HCT116 (cell line): ENCODE data around the gene MYO10. TPM values are rescaled to one million over a fixed set of nuclear protein-coding genes. Genes with fewer than 3 reads are reported as not detected.

Source experiments
- ATAC-seq: fragments of 200-7000 bp; cut with Tn5 transposase; 2 replicates; pipeline ENCODE4 v1.9.1; 2020; ENCODE audit warnings: mild to moderate bottlenecking, moderate library complexity
- BruUV-seq: library from RNA; stranded (reverse); fragments of 400-500 nt; replicated peaks from 2 replicates; lab custom pipeline; 2021; lab: Mats Ljungman, UMichigan
- CTCF ChIA-PET: fragments of 300-600 bp; sonication (Branson Sonifier 250); formaldehyde crosslinking; loops from one replicate; lab custom pipeline; 2021; ENCODE audit warnings: antibody characterized with exemption; lab: Charles Lee
- POLR2A ChIA-PET: fragments of 300-600, 350-600 bp; sonication (Branson Sonifier 250); formaldehyde crosslinking; loops from one replicate; lab custom pipeline; 2021; ENCODE audit warnings: antibody characterized with exemption; lab: Charles Lee
- RAD21 ChIA-PET, 2 experiments: fragments of 300-600 bp; sonication (Branson Sonifier 250); formaldehyde crosslinking; loops; one replicate each; lab custom pipeline; 2023; ENCODE audit warnings: low total read pairs in 2 of 2; ENCODE audit not compliant: uncharacterized antibody in 2 of 2, unreplicated experiment in 2 of 2, low non-redundant PET in 1 of 2; lab: Charles Lee
- DNase-seq: peaks from one replicate; pipeline ENCODE4 v3.0.0-alpha.2; 2010; ENCODE audit warnings: low read depth, low spot score
- H2AFZ ChIP-seq: fragments of 200-600 bp; shearing (Covaris generic), sonication (generic); 2 replicates; pipeline ENCODE4 v1.6.1; 2017; ENCODE audit warnings: low read depth, mixed run types, mixed read lengths, antibody characterized with exemption, low read length; ENCODE audit not compliant: poor library complexity, severe bottlenecking
- H3K27ac ChIP-seq: 2 replicates; pipeline ENCODE4 v1.5.1; 2012; ENCODE audit warnings: low read depth, low read length
- H3K27me3 ChIP-seq: fragments of 200-600 bp; sonication (generic); 2 replicates; pipeline ENCODE4 v1.6.1; 2016; ENCODE audit warnings: mixed run types, low read length, mixed read lengths; ENCODE audit not compliant: insufficient read depth
- H3K36me3 ChIP-seq, 2 experiments: fragments of 200-500 bp in 1 of 2; fragments of 200-600 bp in 1 of 2; sonication (Bioruptor generic) in 1 of 2; sonication (generic) in 1 of 2; 2 replicates each; pipeline versions ENCODE4 v1.5.1 to v1.6.1; 2014 to 2016; ENCODE audit warnings: low read length in 2 of 2, inconsistent platforms in 1 of 2, mixed read lengths in 1 of 2, mixed run types in 1 of 2; ENCODE audit not compliant: insufficient read depth in 2 of 2, control insufficient read depth in 1 of 2
- H3K4me1 ChIP-seq, 2 experiments: fragments of 200-600 bp in 1 of 2; sonication (generic) in 1 of 2; 2 replicates each; pipeline versions ENCODE4 v1.5.1 to v1.6.1; 2012 to 2017; ENCODE audit warnings: low read length in 2 of 2, inconsistent platforms in 1 of 2, mild to moderate bottlenecking in 1 of 2, mixed read lengths in 1 of 2, mixed run types in 1 of 2, moderate library complexity in 1 of 2; ENCODE audit not compliant: insufficient read depth in 2 of 2, control insufficient read depth in 1 of 2
- H3K4me2 ChIP-seq: fragments of 200-600 bp; sonication (generic); 2 replicates; pipeline ENCODE4 v1.6.1; 2017; ENCODE audit warnings: mixed run types, low read length, mixed read lengths
- H3K4me3 ChIP-seq, 2 experiments: fragments of 200-600 bp in 1 of 2; sonication (generic) in 1 of 2; replicated peaks in 1 of 2; 2 replicates each; pipeline ENCODE4 v1.5.1; 2011 to 2016; ENCODE audit warnings: low read length in 2 of 2, control low read depth in 1 of 2, low read depth in 1 of 2, mild to moderate bottlenecking in 1 of 2, mixed read lengths in 1 of 2, mixed run types in 1 of 2
- H3K79me2 ChIP-seq: fragments of 200-600 bp; sonication (generic); 2 replicates; pipeline ENCODE4 v1.6.1; 2017; ENCODE audit warnings: mild to moderate bottlenecking, mixed run types, low read length, moderate library complexity, mixed read lengths; ENCODE audit not compliant: insufficient read depth
- H3K9ac ChIP-seq: fragments of 200-600 bp; sonication (generic); 2 replicates; pipeline ENCODE4 v1.6.1; 2016; ENCODE audit warnings: low read length, mixed read lengths
- H3K9me2 ChIP-seq: fragments of 200-600 bp; sonication (generic), shearing (Covaris generic); 2 replicates; pipeline ENCODE4 v1.6.1; 2017; ENCODE audit warnings: mixed run types, mild to moderate bottlenecking, moderate library complexity; ENCODE audit not compliant: insufficient read depth
- H3K9me3 ChIP-seq, 2 experiments: fragments of 200-500 bp in 1 of 2; fragments of 200-600 bp in 1 of 2; sonication (Bioruptor generic) in 1 of 2; sonication (generic) in 1 of 2; 2 replicates each; pipeline ENCODE4 v1.6.1; 2014 to 2017; ENCODE audit warnings: low read length in 2 of 2, mixed read lengths in 2 of 2, inconsistent platforms in 1 of 2, low read depth in 1 of 2, mild to moderate bottlenecking in 1 of 2, mixed run types in 1 of 2, moderate library complexity in 1 of 2; ENCODE audit not compliant: control insufficient read depth in 1 of 2, insufficient read depth in 1 of 2
- H4K20me1 ChIP-seq: fragments of 200-600 bp; sonication (generic), shearing (Covaris generic); 2 replicates; pipeline ENCODE4 v1.6.1; 2017; ENCODE audit warnings: mixed run types, mild to moderate bottlenecking, moderate library complexity; ENCODE audit not compliant: insufficient read depth
- CEBPB ChIP-seq: IDR thresholded peaks from 2 replicates; pipeline ENCODE4 v1.6.1; 2012; ENCODE audit warnings: low read depth
- ELF1 ChIP-seq: IDR thresholded peaks from 2 replicates; pipeline ENCODE4 v1.6.1; 2012; ENCODE audit warnings: low read depth, borderline replicate concordance
- EZH2phosphoT487 ChIP-seq: fragments of 200-600 bp; IDR thresholded peaks from 2 replicates; pipeline ENCODE4 v1.6.1; 2018; ENCODE audit warnings: antibody characterized with exemption, borderline replicate concordance
- FOSL1 ChIP-seq: IDR thresholded peaks from 2 replicates; pipeline ENCODE4 v1.6.1; 2012; ENCODE audit warnings: low read depth
- JUND ChIP-seq: IDR thresholded peaks from 2 replicates; pipeline ENCODE4 v1.6.1; 2012
- POLR2A ChIP-seq: IDR thresholded peaks from 2 replicates; pipeline ENCODE4 v1.7.0; 2011; ENCODE audit warnings: borderline replicate concordance; ENCODE audit not compliant: insufficient read depth, insufficient read length; ENCODE audit errors: extremely low read depth
- POLR2AphosphoS5 ChIP-seq: IDR thresholded peaks from 2 replicates; pipeline ENCODE4 v1.6.1; 2011; ENCODE audit warnings: mild to moderate bottlenecking, low read depth, low read length, moderate library complexity
- RAD21 ChIP-seq: IDR thresholded peaks from 2 replicates; pipeline ENCODE4 v1.6.1; 2012; ENCODE audit warnings: low read depth, mild to moderate bottlenecking
- SIN3A ChIP-seq: IDR thresholded peaks from 2 replicates; pipeline ENCODE4 v1.6.1; 2012; ENCODE audit warnings: low read depth
- SP1 ChIP-seq: IDR thresholded peaks from 2 replicates; pipeline ENCODE4 v1.6.1; 2012; ENCODE audit warnings: low read depth
- SRF ChIP-seq: IDR thresholded peaks from 2 replicates; pipeline ENCODE4 v1.6.1; 2012; ENCODE audit warnings: low read depth
- TCF7L2 ChIP-seq: IDR thresholded peaks from 2 replicates; pipeline ENCODE4 v1.7.0; 2011; ENCODE audit warnings: borderline replicate concordance, inconsistent platforms; ENCODE audit not compliant: insufficient read depth, insufficient read length; ENCODE audit errors: extremely low read depth
- YY1 ChIP-seq: IDR thresholded peaks from 2 replicates; pipeline ENCODE4 v1.6.1; 2011; ENCODE audit warnings: low read length, low read depth, moderate library complexity, mild to moderate bottlenecking; ENCODE audit not compliant: insufficient replicate concordance; ENCODE audit errors: extremely low read depth
- ZFX ChIP-seq: fragments of 450-650 bp; IDR thresholded peaks from 2 replicates; pipeline ENCODE4 v1.6.1; 2017
- ZNF274 ChIP-seq: fragments of 200-500 bp; sonication (Bioruptor generic); IDR thresholded peaks from 2 replicates; pipeline ENCODE4 v1.6.1; 2014; ENCODE audit warnings: mild to moderate bottlenecking, low read depth, low read length, inconsistent platforms
- intact Hi-C: fragments of 100-400 bp; cut with micrococcal nuclease; formaldehyde crosslinking; loops from 2 replicates; pipeline ENCODE4 v1.10.0; 2022
- total RNA-seq: library from RNA; stranded (reverse); gene quantifications from one replicate; pipeline ENCODE4 v1.2.1, GENCODE V29; 2021; ENCODE audit not compliant: unreplicated experiment
- TF ChIP-seq, protein P1 (sequence below): IDR thresholded peaks from 2 replicates; pipeline ENCODE4 v1.6.1; 2011; ENCODE audit warnings: mild to moderate bottlenecking, low read length, moderate library complexity; ENCODE audit not compliant: insufficient replicate concordance; ENCODE audit errors: extremely low read depth
- TF ChIP-seq, protein P2 (sequence below): IDR thresholded peaks from 2 replicates; pipeline ENCODE4 v1.6.1; 2012; ENCODE audit warnings: low read depth

MYO10 gene
- total RNA-seq, 1 experiment from 2014 or later, result 34.9 TPM

DNA sequence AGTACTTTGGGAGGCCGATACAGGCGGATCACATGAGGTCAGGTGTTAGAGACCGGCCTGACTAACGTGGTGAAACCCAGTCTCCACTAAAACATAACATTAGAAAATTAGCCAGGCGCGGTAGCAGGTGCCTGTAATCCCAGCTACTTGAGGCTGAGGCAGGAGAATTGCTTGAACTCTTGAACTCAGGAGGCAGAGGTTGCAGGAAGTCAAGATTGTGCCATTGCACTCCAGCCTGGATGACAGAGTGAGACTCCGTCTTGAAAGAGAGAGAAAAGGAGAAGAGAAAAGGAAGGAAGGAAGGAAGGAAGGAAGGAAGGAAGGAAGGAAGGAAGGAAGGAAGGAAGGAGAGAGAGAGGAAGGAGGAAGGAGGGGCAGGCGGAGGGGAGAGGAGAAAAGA, 45.1 kb downstream of the MYO10 start:
- no peak for ATAC-seq
- no peaks in the 10 kb centered on the region for H3K9me3 ChIP-seq
- H3K4me3 ChIP-seq, result no peak overlapping the region
- H3K79me2 ChIP-seq, result peaks cover 76% of the 10 kb centered on the region
- TF ChIP-seq TCF7L2 (no peak), SIN3A (no peak), ZFX (no peak), YY1 (no peak), ZNF274 (no peak), EZH2phosphoT487 (no peak), SRF (no peak), JUND (no peak), POLR2A (no peak), RAD21 (no peak), FOSL1 (no peak), SP1 (no peak), CEBPB (no peak), POLR2AphosphoS5 (no peak), ELF1 (no peak)
- TF ChIP-seq, protein P1, sequence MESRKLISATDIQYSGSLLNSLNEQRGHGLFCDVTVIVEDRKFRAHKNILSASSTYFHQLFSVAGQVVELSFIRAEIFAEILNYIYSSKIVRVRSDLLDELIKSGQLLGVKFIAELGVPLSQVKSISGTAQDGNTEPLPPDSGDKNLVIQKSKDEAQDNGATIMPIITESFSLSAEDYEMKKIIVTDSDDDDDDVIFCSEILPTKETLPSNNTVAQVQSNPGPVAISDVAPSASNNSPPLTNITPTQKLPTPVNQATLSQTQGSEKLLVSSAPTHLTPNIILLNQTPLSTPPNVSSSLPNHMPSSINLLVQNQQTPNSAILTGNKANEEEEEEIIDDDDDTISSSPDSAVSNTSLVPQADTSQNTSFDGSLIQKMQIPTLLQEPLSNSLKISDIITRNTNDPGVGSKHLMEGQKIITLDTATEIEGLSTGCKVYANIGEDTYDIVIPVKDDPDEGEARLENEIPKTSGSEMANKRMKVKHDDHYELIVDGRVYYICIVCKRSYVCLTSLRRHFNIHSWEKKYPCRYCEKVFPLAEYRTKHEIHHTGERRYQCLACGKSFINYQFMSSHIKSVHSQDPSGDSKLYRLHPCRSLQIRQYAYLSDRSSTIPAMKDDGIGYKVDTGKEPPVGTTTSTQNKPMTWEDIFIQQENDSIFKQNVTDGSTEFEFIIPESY, result no peak
- TF ChIP-seq, protein P2, sequence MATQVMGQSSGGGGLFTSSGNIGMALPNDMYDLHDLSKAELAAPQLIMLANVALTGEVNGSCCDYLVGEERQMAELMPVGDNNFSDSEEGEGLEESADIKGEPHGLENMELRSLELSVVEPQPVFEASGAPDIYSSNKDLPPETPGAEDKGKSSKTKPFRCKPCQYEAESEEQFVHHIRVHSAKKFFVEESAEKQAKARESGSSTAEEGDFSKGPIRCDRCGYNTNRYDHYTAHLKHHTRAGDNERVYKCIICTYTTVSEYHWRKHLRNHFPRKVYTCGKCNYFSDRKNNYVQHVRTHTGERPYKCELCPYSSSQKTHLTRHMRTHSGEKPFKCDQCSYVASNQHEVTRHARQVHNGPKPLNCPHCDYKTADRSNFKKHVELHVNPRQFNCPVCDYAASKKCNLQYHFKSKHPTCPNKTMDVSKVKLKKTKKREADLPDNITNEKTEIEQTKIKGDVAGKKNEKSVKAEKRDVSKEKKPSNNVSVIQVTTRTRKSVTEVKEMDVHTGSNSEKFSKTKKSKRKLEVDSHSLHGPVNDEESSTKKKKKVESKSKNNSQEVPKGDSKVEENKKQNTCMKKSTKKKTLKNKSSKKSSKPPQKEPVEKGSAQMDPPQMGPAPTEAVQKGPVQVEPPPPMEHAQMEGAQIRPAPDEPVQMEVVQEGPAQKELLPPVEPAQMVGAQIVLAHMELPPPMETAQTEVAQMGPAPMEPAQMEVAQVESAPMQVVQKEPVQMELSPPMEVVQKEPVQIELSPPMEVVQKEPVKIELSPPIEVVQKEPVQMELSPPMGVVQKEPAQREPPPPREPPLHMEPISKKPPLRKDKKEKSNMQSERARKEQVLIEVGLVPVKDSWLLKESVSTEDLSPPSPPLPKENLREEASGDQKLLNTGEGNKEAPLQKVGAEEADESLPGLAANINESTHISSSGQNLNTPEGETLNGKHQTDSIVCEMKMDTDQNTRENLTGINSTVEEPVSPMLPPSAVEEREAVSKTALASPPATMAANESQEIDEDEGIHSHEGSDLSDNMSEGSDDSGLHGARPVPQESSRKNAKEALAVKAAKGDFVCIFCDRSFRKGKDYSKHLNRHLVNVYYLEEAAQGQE, result no peak
- BruUV-seq, result no TSS peak
- ChIA-PET RAD21 (no interaction called here), POLR2A (no interaction called here), CTCF (no interaction called here)
- peaks cover 75 to 84% of the 10 kb centered on the region in 2 experiments for H3K4me1 ChIP-seq
- no peaks in the 10 kb centered on the region for H4K20me1 ChIP-seq
- H3K9ac ChIP-seq, result no peak overlapping the region
- H3K27ac ChIP-seq, result no peak overlapping the region
- no peak overlapping the region for H2AFZ ChIP-seq
- peak overlapping the region; percentile 74 for H3K4me2 ChIP-seq
- no peaks in the 10 kb centered on the region for H3K27me3 ChIP-seq
- DNase-seq, result no peak
- no peaks in the 10 kb centered on the region for H3K9me2 ChIP-seq
- no peaks in the 10 kb centered on the region for H3K36me3 ChIP-seq
- intact Hi-C loops, result no loop called here
